ENCODE measurements around the gene RABGAP1L.
"Not testable (repeated sequence)": the region's sequence is repeated elsewhere in the genome, so short reads cannot be mapped to it uniquely, and the experiment has no call there.

The RABGAP1L gene

DNA sequence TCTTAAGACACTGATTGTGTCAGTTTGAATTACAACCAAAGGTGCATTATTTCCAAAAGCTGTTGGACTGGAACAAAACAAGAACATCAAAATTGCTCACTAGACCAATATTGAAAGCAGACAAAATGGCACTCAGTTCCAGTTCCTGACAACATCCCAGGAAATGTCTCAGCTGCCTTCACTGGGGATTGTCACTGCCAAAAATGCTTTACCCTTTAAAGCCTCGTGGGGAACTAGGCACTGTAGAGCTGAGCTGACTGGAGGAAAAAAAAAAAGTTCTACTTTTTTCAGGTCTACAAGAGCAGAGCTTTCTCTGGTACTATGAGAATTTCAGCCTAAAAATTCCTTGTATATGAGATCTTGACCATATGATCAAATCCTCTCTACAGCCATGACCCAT is 310.4 kb downstream of the RABGAP1L start:
- no peak for DNase-seq

DNA sequence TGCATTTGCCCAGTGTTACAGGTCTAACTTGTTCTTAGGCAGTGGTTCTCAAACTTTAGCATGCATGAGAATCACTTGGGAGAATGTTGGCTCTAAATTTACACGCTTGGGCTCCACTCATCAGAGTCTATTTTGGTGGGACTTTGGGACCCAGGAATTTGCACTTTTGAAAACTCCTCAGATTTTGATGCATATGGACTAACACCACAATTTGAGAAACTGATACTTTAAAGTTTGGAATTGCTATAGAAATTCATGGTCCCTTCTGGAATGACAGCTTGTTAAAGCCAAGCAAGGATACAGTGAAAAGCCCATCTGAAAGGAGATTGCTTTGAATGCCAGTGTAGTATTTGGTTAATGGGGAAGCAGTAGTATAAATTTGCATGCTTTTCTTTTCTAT is 320.0 kb downstream of the RABGAP1L start:
- no peak for DNase-seq

DNA sequence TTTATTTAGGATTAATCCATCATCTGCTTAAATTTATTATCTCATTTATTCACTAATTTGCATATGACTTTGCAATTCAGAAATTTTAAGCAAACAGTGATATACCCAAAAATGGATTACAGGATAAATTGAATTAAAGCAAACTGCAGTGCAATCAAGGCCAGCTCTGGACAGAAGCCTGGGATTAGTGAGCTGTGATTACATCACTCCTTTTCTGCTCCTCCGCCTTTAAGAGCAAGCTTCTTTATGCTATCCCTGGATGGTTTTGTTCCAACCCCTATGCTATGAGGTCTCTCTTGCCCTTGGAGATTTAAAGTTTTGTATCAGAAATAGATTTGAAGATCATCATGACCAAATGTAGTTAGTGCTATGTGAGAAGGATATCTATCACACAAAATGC is 321.0 kb downstream of the RABGAP1L start:
- DNase-seq: no peak

DNA sequence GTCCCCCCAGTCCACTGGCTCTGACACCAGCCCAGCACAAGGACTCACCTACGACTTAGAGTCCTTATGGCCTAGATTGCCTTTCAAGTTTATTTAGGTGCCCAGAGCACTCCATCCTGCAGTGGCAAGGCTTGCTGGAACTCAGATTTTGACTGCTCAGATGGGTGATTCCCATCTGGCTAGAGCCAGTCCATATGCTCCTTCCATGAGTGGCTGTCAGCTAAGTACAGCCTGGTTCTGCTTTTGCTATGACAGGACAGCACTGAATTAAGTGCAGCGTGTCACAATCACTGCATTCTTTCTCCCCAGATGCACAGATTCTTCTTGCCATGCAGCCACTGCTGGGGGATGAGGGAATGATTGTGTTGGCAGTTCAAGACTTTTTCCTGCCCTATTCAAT is 332.3 kb downstream of the RABGAP1L start:
- DNase-seq: no peak

DNA sequence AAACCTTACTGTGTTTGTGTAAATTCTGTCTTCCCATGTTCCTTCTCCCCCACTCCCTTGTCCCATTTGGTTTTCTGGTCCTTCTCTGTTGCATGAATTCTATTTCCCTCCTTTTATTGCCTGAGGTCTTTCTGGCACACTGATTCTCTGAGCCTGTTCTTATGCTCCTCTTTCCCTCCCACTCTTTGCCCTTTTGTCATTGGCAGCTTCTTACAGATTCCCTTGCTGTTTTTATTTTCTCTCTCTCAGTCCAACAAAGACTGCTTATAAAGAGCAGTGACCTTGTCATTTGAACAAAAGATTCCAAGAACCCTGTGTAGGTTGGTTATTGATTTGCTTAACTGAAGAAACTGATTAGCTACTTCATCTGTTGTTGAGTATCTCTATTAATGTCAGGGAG is 338.2 kb downstream of the RABGAP1L start:
- no peak for DNase-seq

DNA sequence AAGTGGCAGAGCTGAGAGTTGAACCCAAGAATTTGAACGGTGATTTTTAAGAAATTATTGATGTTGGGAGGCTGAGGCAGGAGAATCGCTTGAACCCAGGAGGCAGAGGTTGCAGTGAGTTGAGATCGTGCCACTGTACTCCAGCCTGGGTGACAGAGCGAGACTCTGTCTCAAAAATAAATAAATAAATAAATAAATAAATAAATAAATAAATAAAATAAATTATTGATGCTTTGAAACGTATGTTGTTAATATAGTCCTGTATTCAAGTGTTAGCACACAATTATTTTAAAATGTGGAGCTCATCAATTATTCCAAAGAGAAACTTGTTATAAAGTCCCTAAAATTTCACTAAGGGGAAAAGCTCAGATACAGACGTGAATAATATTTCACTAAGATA is 357.4 kb downstream of the RABGAP1L start:
- DNase-seq: not testable (repeated sequence)

DNA sequence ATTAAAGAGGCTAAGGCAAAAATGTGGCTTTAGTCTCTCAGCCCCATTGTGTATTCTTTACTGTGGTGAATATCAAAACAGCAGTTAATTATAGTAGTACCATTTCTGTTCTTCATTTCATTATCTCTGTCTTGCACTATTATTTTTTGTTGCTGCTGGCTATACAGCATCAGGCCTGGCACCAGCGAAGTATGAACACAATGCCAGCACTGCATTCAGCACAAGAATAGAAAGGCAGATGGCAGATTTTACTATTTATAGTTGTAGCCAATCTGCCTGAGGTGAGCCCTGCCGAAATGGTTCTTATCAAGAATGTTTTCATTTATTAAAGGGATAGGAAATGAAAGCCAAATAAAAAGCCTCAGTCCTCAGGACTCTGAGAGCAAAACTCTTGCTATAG is 360.5 kb downstream of the RABGAP1L start:
- DNase-seq: no peak

DNA sequence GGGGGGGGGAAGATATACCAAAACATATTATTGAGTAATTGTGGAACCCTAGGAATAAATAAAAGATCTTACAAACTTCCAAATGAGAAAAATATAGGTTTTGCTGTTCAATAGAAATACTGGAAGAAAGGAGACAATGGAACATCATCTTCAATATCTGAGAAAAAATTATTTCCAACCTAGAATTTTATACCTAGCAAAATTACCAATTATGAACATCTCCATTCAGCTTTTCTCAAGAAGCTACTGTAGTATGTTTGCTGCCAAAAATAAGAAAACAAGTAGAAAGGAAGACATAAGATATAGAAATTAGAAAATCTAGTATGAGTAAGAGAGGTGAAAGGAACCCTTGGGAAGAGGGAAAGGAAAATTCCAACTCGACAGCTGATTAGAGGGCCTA is 372.4 kb downstream of the RABGAP1L start:
- no peak for DNase-seq

DNA sequence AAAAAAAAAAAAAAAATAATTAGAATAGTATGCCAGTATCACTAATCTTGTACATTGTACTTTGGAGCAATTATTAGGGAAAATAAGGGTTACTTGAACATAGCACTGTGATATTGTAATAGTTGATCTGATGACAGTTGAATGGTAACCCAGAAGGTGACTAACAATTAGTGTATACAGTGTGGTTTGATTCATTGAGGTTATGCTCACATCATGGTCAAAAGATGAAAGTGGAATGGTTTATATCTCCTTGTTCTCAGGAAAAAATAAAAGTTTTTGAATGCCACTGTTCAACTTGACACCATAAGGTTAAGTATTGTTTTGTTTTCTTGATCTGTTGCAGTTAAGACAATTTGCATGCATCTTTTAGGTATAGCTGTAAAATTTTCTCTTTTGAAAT is 375.5 kb downstream of the RABGAP1L start:
- DNase-seq: no peak

DNA sequence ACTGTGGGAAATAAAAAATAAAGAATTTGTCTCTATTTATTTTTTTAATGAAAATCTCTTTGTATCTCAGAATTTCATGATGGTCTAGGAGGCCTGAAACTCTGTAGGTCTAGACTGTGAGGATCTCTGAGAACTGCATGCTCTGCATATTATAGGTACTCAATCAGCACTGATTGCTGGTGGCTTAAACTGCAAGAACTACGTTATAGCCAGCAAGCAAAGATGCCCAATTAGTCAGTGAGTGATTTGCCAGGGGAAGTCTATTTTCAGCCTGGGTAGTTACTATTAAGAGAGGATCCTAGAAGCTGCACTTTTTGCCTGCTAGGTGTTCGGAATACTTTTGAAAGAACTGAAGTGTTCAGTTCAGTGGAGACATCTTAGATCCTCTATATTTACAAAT is 375.9 kb downstream of the RABGAP1L start:
- no peak for DNase-seq

DNA sequence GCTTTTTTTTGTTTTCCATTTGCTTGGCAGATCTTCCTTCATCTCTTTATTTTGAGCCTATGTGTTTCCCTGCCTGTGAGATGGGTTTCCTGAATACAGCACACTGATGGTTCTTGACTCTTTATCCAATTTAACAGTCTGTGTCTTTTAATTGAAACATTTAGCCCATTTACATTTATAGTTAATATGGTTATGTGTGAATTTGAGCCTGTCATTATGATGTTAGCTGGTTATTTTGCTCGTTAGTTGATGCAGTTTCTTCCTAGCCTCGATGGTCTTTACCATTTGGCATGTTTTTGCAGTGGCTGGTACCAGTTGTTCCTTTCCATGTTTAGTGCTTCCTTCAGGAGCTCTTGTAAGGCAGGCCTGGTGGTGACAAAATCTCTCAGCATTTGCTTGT is 384.1 kb downstream of the RABGAP1L start:
- not testable (repeated sequence) for DNase-seq

DNA sequence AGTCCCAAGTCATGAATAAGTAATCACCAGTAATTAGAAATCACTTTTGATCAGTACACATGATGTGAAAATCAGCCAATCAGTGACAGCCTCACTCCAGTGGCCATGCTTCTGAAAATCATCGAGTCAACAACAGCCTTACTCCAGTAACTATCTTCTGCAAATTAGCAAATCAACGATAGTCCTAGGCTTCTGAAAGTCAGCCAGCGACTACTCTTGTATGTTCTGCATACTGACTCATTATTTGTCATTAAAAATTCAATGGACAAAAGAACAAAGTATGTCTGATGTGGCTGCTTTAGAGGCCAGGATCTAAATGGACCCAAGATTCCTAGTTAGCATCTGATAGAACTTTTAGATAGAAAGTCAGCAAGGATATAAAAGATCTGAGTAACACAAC is 391.0 kb downstream of the RABGAP1L start:
- no peak for DNase-seq

DNA sequence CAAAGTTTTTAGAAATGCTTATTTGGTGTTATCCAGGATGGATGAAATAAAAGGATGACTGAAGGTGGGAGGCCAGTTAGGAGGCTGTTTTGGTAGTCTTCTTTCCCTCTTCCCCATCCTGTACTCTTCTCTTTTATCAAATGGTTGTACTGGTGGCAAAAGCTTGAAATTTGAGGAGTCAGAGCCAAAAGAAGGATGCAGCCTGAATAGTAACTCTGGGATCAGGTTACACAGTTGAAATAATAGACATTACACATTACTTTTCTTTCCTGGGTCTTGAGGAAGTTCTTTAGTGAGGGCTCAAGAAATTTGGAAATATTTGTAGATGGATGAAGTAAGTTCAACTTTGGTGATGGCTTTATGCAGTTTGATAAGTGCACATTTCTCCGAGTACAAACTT is 397.1 kb downstream of the RABGAP1L start:
- DNase-seq: no peak

DNA sequence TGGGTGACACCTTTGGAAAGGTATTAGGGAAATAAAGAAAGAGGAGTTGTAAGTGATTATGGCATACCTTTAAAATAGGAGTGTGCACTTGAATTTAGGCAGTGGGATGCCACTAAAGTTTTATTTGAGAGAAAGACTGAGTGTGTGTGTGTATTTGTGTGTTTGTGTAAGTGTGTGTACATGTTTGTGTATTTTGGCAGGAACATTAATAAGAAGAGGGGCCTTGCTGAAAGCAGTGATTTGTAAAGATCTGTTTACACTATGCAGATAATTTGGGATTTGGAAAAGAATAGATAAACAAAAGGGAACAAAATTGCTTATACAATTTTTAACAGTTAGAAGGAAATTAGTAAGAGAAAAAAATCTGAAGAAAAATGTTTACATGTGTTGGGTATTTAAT is 409.2 kb downstream of the RABGAP1L start:
- no peak for DNase-seq

DNA sequence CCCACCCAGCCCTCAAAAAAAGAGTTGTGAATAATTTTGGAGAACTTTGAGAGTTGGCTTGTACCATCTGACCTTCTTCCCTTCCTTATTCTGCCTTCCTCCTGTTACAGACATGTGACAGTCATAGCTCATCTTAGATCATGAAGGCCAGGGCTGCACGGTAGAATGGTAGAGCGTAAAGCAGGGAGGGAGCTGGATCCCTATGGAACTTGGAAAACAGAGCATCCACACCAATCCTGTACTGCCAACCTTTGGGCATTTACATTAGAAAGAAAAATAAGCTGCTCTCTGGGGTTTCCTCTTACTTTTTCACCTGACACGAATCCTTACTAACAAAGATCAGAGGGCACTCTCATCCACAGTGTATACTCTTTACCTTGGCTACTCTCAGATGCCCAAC is 409.9 kb downstream of the RABGAP1L start:
- DNase-seq: no peak

DNA sequence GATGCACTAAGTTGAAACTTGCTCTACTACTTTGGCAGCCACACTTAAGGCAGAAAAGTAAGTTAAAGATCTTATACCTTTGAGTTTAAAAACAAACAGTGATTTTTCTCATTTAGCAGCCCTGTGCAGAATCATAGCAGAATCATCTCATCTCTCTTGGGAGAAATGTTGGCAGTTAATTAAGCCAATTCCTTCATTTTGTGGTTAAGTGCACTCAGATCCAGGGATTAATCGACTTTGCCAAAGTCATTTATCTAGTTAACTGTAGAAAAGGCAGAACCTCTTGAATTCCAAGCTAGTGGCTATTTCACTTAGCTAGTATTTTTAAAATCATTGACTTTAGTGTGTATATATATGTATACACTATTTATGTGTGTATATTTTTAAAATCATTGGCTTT is 413.5 kb downstream of the RABGAP1L start:
- DNase-seq: no peak

DNA sequence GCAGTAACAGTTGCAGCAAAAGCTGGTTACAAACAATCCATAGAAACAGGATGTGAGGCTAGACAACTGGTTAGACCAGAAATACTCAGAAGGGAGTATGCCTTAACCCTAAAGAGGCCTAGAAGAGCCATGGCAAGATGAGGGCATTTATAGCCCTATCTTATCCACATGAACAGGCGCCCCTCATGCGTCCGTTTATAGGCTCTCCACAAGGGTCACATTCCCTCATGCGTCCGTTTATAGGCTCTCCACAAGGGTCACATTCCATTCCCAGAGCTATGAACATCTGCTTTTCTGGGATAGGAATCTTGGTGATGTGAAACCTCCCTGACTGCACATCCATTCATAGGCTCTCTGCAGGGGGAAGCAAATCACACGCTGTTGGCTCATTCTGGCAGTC is 416.8 kb downstream of the RABGAP1L start:
- DNase-seq: not testable (repeated sequence)

DNA sequence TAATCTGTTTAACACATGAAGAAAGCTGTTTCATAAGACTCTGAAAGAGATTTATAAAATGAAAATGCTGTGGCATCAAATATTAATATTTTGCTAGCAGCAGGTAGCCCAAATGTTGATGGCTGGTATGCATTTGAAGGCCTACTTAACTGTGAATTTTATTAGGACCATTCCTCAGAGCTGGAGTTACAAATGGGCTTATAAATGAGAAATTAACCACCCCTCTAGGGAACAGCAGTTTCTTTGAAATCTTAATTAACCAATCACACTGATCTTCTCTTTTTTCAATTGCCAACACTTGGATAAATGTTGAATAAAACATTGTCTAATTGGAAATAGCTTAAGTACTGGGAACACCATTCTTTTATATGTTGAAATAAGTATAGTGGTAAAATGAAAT is 418.4 kb downstream of the RABGAP1L start:
- no peak for DNase-seq

DNA sequence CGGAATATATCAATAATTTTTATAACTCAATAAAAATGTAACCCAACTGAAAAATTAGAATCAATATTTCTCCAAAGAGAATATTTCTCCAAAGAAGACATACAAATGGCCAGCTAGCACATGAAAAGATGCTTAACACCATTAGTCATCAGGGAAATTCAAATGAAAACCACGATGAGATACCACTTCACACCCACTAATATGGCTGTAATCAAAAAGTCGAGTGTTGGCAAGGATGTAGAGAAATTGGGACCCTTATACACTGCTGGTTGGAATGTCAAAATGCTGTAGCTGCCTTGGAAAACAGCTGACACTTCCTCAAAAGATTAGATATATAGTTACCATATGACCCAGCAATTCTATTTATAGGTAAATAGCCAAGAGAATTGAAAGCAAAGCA is 421.5 kb downstream of the RABGAP1L start:
- DNase-seq: no peak

DNA sequence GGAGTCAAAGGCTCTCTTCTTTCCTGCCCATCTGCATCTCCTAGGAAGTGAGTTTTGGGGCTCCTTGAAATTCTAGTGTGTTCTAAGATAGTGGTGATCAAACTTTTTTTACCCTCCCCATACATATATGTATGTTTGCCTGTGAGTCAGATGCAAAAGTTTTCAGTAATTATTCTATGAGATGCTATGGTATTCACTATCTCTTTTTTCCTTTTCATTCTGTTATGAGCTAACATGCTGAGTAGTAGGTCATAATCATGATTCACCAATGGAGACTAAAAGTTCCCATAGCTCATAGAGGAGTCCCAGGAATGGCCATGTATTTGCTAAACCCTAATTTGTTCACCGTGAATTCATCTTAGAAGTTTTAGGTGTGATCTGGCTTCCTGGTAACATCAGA is 424.0 kb downstream of the RABGAP1L start:
- no peak for DNase-seq

DNA sequence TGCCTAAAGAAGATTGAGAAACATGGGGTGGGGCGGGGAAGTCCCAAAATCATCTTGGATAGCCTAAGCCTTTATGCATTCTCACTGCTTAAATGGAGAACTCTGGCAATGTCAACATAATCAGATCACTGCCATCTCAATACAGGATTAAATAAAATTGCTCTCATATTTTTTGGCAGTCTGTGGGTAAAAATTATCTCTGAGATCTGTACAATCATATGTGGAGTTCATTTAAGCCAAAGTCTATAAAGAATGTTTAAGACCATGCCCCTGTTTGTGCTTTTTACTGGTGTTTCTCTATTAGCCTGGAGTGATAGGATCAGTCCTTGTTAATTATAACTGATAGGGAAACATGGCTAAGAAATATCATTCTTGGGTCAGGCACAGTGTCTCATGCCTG is 424.8 kb downstream of the RABGAP1L start:
- DNase-seq: no peak

DNA sequence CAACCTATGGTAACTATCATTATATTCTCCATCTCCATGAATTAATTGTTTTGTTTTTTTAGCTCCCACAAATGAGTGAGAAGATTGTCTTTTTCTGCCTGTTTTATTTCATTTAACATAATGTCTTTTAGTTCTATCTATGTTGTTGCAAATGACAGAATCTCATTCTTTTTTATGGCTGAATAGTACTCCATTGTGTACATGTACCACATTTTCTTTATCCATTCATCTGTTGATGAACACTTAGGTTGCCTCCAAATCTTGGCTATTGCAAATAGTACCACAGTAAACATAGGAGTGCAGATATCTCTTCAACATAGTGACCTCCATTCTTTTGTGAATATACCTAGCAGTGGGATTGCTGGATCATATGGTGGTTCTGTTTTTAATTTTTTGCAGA is 429.3 kb downstream of the RABGAP1L start:
- not testable (repeated sequence) for DNase-seq

DNA sequence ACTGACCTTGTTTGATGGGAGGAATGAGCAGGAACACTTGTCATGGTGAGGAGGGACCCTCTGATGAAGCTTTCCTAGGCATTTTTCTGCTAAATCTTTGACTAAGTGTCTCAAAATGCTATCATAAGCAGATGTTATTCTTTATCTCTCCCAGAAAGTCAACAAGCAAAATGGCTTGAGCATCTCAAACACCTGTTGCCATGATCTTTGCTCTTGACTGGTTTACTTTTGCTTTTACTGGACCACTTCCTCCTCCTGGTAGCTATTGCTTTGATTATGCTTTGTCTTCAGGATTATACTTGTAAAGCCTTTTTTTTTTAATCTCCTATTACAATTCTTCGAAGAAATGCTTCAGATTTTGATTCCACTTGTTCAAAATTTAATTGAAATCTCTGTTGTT is 445.9 kb downstream of the RABGAP1L start:
- no peak for DNase-seq

DNA sequence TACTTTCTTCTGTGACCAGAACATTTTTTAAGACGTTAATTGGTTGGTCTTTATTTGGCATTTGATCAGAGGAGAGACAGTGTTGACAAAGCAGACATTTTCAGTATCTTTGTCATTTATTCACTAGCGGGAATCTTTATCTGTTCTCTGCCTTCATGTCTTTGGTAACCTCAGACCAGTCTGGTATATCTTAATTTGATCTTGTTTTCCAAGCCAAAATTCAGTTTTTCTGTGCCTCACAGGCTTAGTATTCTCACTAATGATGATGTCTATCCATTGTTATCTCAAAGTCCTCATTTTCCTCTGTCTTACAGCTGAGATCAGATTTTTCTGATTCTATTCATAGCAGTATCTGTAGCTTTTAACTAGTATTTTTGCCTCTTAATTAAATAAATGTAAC is 447.2 kb downstream of the RABGAP1L start:
- no peak for DNase-seq

DNA sequence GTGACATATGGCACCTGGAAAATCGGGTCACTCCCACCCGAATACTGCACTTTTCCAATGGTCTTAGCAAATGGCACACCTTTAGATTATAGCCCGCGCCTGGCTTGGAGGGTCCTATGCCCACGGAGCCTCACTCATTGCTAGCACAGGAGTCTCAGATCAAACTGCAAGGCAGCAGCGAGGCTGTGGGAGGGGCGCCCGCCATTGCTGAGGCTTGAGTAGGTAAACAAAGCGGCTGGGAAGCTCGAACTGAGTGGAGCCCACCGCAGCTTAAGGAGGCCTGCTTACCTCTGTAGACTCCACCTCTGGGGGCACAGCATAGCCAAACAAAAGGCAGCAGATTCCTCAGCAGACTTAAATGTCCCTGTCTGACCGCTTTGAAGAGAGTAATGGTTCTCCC is 458.6 kb downstream of the RABGAP1L start:
- not testable (repeated sequence) for DNase-seq

DNA sequence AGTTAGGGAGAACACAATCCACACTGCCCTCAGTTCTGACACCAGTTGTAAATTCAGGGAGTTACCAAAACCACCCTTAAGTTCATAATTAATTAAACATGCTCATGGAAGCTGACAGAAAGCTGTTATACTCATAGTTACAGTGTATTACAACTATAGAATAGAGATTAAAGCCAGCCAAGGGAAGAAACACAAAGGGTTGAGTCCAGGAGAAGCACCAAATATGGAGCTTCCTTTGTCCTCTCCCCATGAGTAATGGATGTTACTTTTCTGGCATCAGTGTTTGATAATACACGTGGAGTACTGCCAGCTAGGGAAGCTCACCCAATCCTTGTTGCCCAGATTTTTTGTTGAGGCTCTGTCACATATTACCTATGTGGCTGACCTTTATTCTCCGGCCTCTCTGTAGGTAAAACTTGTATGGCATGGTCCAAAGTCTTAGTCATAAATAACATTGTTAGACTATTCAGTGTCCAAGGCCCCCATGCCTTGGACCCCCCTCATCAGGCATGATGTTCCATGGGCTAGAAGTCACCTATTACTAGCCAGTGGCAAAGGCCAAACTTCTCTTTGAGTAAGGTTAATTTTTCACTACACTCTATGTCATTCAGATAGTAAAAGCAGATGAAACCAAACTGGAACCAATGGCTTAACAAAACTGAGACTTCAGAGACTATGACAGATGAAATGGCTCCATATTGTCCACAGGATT is 464.2 kb downstream of the RABGAP1L start:
- DNase-seq: no peak

All from activated naive CD4-positive, alpha-beta T cell treated with anti-CD3 and anti-CD28 coated beads, Interleukin-2, amount 50 U/mL, for 16 hours (primary cell).